T-helper 2 cell treated with Interferon-gamma antibody and Interleukin-4, amounts not matched to agents 100 ng/mL and 5 ng/mL, for 36 hours (primary cell): ENCODE results near the gene CTSE. TPM values are rescaled to one million over a fixed set of nuclear protein-coding genes. Genes with fewer than 3 reads are reported as not detected.
"Not testable (repeated sequence)": the region's sequence is repeated elsewhere in the genome, so short reads cannot be mapped to it uniquely, and the experiment has no call there.

Experiments
- intact Hi-C: fragments of 100-400 bp; cut with micrococcal nuclease; formaldehyde crosslinking; loops from one replicate; pipeline ENCODE4 v1.15.1; 2023
- total RNA-seq: library from RNA; stranded (reverse); gene quantifications from 2 replicates; pipeline ENCODE4 v1.2.3, GENCODE V29; 2022

CTSE gene
- not detected in 2 replicates for total RNA-seq

DNA sequence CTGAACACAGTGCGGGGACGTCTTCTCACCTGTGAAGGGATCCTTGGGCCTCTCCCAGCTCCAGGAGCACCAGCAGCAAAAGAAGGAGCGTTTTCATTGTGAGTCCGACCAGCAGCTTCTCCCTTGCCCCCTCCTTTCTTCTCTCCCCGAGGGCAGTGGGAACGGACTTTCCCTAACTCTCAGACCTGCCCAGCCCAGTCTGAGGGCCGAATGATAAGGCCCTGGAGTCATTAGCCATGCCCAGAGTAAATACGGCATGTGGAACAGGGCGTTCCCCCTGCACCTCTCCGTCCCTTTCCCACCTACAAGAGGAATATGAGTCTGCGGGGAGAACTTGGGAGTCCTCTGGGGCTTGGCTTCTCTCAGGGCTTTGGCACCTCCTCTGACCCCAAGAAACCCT lies at the start of gene CTSE:
Gene CTSE (minus strand): TSS at position 201 of the 400 bp plus-strand sequence. CDS start 104 bp downstream, at position 97.
- intact Hi-C loops: no loop called here

DNA sequence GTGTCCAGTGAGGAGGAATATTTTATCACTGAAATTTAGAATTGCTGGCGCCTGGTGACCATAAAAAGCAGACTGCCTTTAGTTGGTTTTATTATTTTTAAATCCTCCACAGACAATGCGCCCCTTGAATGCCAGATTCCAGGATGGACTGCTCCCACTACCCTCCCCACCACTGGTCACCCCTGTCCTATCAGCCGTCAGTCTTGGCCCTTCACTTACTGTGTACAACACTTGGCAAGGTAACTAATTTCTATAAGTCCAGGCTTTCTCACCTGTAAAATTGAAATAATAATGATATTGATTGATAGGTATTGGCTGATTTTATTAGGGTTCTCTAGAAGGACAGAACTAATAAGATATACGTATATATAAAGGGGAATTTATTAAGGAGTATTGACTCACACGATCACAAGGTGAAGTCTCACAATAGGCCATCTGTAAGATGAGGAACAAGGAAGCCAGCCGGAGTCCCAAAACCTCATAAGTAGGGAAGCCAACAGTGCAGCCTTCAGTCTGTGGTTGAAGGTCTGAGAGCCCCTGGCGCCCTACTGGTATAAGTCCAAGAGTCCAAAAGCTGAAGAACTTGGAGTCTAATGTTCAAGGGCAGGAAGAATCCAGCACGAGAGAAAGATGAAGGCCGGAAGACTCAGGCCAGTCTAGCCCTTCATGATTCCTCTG lies 47.1 kb upstream of the CTSE start:
- intact Hi-C loops: no loop called here

- intact Hi-C loops: no loop called here
Measured at GRCh38 chr1:206068314-206068713, 44.6 kb upstream of the CTSE start.

DNA sequence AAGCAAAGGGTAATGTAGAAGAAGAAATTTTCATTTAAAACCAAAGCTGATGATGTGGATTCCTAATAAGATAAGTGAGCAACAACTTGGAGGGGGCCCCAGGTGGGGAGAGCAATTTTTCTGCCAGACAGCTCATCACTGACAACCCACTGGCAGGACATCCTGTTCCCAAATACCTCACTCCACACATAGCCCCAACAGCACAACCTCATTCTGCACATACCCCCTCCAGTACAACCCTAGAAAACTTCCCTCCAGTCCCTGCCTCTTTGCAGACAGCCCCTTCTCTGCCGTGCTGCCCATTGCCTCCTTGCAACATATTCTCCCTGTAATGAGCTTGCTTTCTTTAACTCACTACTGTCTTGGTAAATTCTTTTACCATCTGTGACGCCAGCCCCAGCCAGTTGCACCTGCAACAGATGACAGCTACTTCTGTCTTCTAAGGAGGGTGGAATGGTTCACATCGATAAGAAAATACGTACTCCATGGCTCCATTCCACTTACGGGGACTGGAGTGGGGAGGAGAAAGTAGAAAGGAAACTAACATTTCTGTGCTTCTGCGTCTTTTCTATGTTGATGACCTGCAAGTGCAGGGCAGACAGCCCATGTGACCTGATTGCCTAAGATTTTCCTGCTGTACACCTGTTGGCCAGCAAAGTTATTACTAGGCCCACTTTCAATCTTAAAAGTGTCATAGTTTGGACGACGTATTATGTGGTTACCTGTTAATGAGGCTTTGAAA lies 44.0 kb upstream of the CTSE start:
- intact Hi-C loops: no loop called here

DNA sequence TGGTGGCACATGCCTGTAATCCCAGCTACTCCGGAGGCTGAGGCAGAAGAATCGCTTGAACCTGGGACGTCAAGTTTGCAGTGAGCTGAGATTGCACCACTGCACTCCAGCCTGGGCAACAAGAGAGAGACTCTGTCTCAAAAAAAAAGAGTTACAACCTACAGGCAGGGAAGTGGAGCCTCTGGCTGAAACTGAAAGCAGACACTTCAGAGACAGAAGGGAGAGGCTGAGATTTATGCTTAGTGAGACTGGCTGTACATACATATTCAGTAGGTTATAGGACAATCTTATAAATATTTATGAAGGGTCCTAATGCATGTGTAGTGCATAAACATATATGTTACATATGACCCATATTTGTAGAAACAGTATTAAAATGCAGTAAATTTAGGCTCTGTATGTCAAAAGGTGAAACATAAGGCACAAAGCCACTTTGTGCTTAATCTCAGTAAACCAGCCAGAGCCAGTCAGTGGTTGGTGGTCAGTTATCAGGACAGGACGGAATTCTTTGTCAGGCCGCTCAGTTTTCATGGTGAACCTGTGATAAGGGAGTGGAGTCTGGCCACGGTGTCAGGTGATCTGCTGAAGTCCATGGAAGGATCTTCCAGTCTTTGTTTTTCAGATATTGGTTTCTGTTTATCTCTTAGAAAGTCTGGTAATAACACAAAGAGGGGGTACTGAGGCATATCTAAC lies 42.9 kb upstream of the CTSE start:
- intact Hi-C loops: no loop called here

DNA sequence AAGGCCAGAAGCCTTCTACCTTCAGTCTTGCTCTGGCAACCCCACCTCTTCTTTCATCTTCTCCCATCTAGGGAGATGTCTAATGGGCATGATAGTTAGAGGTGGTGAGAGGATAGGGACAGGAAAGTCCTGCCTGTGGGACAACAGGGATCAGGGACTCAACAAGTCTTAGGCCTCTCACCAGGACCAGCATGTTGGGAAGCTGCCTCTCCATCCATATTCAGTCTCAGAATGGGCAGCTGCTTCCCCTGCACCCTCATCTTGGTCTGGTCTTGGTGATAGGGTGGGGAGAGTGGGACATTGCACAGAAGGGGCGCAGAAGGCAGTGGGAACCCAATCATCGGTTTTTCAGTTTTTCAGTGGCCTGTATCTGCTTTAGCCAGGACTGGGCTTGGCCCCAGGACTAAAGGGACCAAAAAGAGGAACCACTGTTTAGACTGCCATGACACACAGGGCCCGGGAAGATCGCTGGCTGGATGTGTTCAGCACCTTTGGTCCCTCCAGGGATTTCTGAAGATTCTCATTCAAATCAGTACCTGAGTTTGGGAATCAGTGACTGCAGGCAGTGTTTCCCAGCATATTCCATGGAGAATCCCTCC lies 42.0 kb upstream of the CTSE start:
- intact Hi-C loops: no loop called here

DNA sequence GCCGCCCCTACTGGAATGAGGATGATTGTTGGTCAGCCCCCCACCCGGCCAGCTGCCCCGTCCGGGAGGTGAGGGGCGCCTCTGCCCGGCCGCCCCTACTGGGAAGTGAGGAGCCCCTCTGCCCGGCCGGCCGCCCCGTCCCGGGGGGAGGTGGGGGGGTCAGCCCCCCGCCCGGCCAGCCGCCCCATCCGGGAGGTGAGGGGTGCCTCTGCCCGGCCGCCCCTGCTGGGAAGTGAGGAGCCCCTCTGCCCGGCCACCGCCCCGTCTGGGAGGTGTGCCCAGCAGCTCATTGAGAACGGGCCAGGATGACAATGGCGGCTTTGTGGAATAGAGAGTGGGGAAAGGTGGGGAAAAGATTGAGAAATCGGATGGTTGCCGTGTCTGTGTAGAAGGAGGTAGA lies 40.8 kb upstream of the CTSE start:
- intact Hi-C loops: not testable (repeated sequence)

DNA sequence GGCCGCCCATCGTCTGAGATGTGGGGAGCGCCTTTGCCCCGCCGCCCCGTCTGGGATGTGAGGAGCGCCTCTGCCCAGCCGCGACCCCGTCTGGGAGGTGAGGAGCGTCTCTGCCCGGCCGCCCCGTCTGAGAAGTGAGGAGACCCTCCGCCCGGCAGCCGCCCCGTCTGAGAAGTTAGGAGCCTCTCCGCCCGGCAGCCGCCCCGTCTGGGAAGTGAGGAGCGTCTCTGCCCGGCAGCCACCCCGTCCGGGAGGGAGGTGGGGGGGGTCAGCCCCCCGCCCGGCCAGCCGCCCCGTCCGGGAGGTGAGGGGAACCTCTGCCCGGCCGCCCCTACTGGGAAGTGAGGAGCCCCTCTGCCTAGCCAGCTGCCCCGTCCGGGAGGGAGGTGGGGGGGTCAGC lies 40.3 kb upstream of the CTSE start:
- intact Hi-C loops: not testable (repeated sequence)

- intact Hi-C loops: no loop called here
Measured at GRCh38 chr1:206062464-206062863, 38.8 kb upstream of the CTSE start.

GRCh38 chr1:206060844-206061243 lies 37.1 kb upstream of the CTSE start:
- intact Hi-C loops: no loop called here

- intact Hi-C loops: no loop called here
Measured at GRCh38 chr1:206059355-206059915, 35.7 kb upstream of the CTSE start.

DNA sequence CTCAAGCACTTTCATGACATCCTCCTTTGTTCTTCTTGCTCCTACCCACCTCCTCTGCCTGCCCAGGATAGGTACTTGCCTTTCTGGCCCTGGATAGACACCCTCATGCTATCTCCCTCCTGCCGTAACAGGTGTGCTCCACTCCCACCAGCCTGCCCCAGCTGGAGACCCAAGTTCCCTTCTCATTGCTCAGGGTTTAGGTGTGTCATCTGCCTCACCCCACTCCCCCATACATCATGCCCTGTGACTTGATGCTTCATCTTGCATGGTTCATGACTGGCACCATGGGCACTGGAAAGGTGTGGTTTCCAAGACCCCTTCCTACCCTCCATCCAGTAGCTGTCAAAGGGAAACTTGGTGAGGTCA lies 35.2 kb upstream of the CTSE start:
- intact Hi-C loops: no loop called here

DNA sequence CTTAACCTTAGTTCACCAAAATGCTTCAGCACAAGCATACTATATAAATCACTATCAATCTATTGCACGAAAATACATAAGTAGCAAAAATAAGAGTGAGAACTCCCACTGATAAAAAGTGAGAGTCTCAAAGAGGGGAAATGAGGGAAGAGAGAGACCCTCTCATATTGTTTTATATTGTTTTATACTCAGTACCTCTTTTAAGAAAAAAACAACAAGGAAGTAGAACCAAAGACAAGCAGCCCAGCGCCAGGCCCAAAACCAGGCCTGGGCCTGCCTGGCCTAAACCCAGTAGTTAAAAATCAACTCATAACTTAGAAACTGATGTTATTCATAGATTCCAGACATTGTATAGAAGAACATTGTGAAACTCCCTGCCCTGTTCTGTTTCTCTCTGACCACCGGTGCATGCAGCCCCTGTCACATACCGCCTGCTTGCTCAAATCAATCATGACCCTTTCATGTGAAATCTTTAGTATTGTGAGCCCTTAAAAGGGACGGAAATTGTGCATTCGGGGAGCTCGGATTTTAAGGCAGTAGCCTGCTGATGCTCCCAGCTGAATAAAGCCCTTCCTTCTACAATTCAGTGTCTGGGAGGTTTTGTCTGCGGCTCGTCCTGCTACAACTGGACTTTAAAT lies 34.7 kb upstream of the CTSE start:
- intact Hi-C loops: not testable (repeated sequence)

DNA sequence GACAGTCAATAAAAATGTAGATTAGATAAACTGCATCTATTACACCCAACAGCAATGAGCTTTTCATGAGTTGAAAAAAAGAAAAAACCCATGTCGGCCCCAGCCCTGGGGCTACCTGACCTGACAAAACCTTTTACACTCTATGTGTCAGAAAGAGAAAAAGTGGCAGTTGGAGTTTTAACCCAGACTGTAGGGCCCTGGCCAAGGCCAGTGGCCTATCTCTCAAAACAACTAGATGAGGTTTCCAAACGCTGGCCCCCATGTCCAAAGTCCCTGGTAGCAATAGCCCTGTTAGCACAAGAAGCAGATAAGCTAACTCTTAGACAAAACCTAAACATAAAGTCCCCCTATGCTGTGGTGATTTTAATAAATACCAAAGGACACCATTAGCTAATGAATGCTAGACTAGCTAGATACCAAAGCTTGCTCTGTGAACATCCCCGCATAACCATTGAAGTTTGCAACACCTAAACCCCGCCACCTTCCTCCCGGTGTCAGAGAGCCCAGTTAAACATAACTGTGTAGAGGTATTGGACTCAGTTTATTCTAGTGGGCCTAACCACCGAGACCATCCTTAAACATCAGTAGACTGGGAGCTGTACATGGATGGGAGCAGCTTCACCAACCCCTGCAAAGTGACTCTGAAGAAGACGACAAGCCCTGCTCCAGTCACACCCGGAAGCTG lies 32.1 kb upstream of the CTSE start:
- intact Hi-C loops: not testable (repeated sequence)

- intact Hi-C loops: not testable (repeated sequence)
Measured at GRCh38 chr1:206055069-206055625, 31.5 kb upstream of the CTSE start.

- intact Hi-C loops: not testable (repeated sequence)
Measured at GRCh38 chr1:206053616-206054015, 29.9 kb upstream of the CTSE start.

- intact Hi-C loops: not testable (repeated sequence)
Measured at GRCh38 chr1:206052919-206053610, 29.4 kb upstream of the CTSE start, which contains the start of gene RHEX. RHEX (plus strand) TSS chr1:206053173; CDS start chr1:206097829, 44,656 bp downstream.

- intact Hi-C loops: not testable (repeated sequence)
Measured at GRCh38 chr1:206052231-206052865, 28.7 kb upstream of the CTSE start.

GRCh38 chr1:206050655-206051235 lies 27.1 kb upstream of the CTSE start:
- intact Hi-C loops: no loop called here
